ENCODE data around the gene TUBG1. TPM values are rescaled to one million over a fixed set of nuclear protein-coding genes. Genes with fewer than 3 reads are reported as not detected.
A peak's percentile ranks its signal among the peaks of the same experiment; 100 is the strongest.

Gene TUBG1
- total and polyA plus RNA-seq, 2 of the 8 experiments (the other 6 are each of a cell fraction or from before 2014, with no cell fraction given), result 109 to 208 TPM

DNA sequence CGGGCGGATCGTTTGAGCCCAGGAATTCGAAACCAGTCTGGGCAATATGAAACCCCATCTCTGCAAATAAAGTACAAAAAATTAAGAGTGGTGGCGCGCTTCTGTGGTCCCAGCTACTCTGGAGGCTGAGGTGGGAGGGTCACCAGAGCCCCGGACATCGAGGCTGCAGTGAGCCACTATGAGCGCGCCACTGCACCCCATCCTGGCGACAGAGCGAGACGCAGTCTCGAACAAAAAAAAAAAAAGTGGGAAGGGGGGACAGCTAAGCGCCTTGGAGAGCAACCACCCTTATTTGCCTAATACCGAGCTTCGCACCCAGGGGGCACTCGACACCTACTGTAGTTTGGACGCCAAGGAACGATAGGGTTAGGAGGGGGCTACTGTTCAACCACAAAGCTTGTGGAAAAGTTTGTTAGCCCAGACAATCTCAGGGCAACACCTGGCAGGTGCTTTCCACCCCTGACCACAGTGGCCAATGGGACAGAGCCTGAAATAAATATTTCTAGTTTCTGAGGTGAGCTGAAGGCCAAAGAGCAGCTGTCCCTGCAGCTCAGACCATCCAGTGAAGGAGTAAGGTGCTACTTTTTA lies 31.1 kb upstream of the TUBG1 start:
- DNase-seq (ENCODE audit: low read depth in 1 of 2, low spot score in 2 of 2) (peak; percentile 72 to 96), FAIRE-seq (no peak)
- H3K79me1 ChIP-seq (ENCODE audit: low read depth, low read length), result no peaks in the 10 kb centered on the region
- H2BK5ac ChIP-seq (ENCODE audit: low read depth, low read length), result no peak overlapping the region
- peak overlapping the region in 3 of 4 experiments; percentile 73 to 91 (median 88); a peak in 5 of 7 replicates for H3K9ac ChIP-seq (replicated peaks in 1 of 4; ENCODE audit: extremely low read depth in 1 of 4, low read depth in 3 of 4, low read length in 3 of 4)
- H4K91ac ChIP-seq (replicated peaks; ENCODE audit: insufficient read length, low read length), result no peak overlapping the region
- no peaks in the 10 kb centered on the region for H3K9me3 ChIP-seq (ENCODE audit: insufficient read depth in 2 of 2, low read depth in 1 of 2, low read length in 1 of 2)
- no peak overlapping the region for H2AFZ ChIP-seq (ENCODE audit: low read length)
- no peaks in the 10 kb centered on the region for H3K4me1 ChIP-seq (replicated peaks in 1 of 4; ENCODE audit: control insufficient read depth in 3 of 4, insufficient read depth in 4 of 4, low read length in 3 of 4)
- no peak overlapping the region for H2BK120ac ChIP-seq (replicated peaks; ENCODE audit: low read depth, low read length)
- H3K4me3 ChIP-seq (ENCODE audit: extremely low read depth in 1 of 4, insufficient read depth in 2 of 4, low read depth in 3 of 4, low read length in 4 of 4), result peak overlapping the region; percentile 80 to 99 (median 90)
- no peak overlapping the region for H3K4ac ChIP-seq (replicated peaks; ENCODE audit: insufficient read length, low read depth, low read length)
- H4K5ac ChIP-seq (ENCODE audit: insufficient read length, low read depth, low read length), result no peak overlapping the region
- H3K56ac ChIP-seq (replicated peaks; ENCODE audit: insufficient read length, low read depth, low read length), result no peak overlapping the region
- 3% methylated on average over 17 of the region's 20 CpGs; no CpG with 5 or more reads in 1 of the 2 experiments for WGBS, 2 experiments (ENCODE audit: extremely low coverage in 1 of 2, insufficient coverage in 1 of 2, insufficient read length in 1 of 2, insufficient replicate concordance in 2 of 2, low coverage in 1 of 2, low lambda C conversion rate in 2 of 2, missing lambda C conversion rate in 1 of 2)
- H3K79me2 ChIP-seq (ENCODE audit: control insufficient read depth in 1 of 2, insufficient read depth in 2 of 2, low read length in 2 of 2), result peaks cover 0 to 19% of the 10 kb centered on the region in 2 experiments; a peak in 2 of 4 replicates
- no peak overlapping the region for H4K8ac ChIP-seq (ENCODE audit: extremely low read depth, insufficient read depth, low read length)
- no peaks in the 10 kb centered on the region for H3K27me3 ChIP-seq (replicated peaks in 1 of 4; ENCODE audit: control insufficient read depth in 3 of 4, extremely low read depth in 1 of 4, insufficient read depth in 3 of 4, low read length in 3 of 4)
- peaks cover 9% of the 10 kb centered on the region for H3K23me2 ChIP-seq (ENCODE audit: low read depth, low read length)
- peaks cover 23 to 41% (median 31%) of the 10 kb centered on the region in 4 experiments for H3K36me3 ChIP-seq (ENCODE audit: control insufficient read depth in 2 of 4, insufficient read depth in 4 of 4, low read length in 3 of 4)
- no peak overlapping the region for H3K18ac ChIP-seq (ENCODE audit: extremely low read depth, low read length)
- no peak overlapping the region for H3K14ac ChIP-seq (ENCODE audit: insufficient read length)
- H2BK20ac ChIP-seq (ENCODE audit: low read length), result no peak overlapping the region
- H2BK15ac ChIP-seq (ENCODE audit: low read length), result no peak overlapping the region
- H3K23ac ChIP-seq (ENCODE audit: insufficient read length), result no peak overlapping the region
- peak overlapping the region; percentile 77 to 83 for H3K4me2 ChIP-seq (ENCODE audit: insufficient read depth in 1 of 2, low read depth in 2 of 2, low read length in 2 of 2)
- no peak overlapping the region for H2AK5ac ChIP-seq (ENCODE audit: low read depth, low read length)
- POLR2A ChIA-PET (ENCODE audit: partially characterized antibody), result interaction anchor here (0.6 to 7.0 kb wide), 17 partner anchors 8 to 256 kb away, joined by 3 to 74 read pairs (median 5); partner anchors contain the start of genes CNTD1, COA3, COASY and MLX
- H4K20me1 ChIP-seq (replicated peaks in 1 of 2; ENCODE audit: control insufficient read depth in 1 of 2, insufficient read depth in 2 of 2, low read length in 2 of 2), result peaks cover 0 to 1% of the 10 kb centered on the region in 2 experiments
- H3K27ac ChIP-seq (ENCODE audit: low read depth, low read length), result no peak overlapping the region
- H2BK12ac ChIP-seq (ENCODE audit: low read depth, low read length), result no peak overlapping the region
- CTCF ChIA-PET (ENCODE audit: partially characterized antibody), result interaction anchor here (0.6 to 3.9 kb wide), 49 partner anchors 8 to 251 kb away, joined by 3 to 32 read pairs (median 5); partner anchors contain the start of genes BECN1, CNTD1, COA3 and HSD17B1
- no peak for TF ChIP-seq POU5F1 (IDR thresholded peaks at IDR 0.05; ENCODE audit: low read depth, low read length)
- TF ChIP-seq SP1 (IDR thresholded peaks at IDR 0.05; ENCODE audit: low read depth, low read length), result no peak
- TF ChIP-seq NANOG (IDR thresholded peaks at IDR 0.05; ENCODE audit: insufficient read depth, low read depth, low read length, poor library complexity, severe bottlenecking), result no peak
- TF ChIP-seq RAD21 (IDR thresholded peaks at IDR 0.05 in 1 of 2, conservative IDR thresholded peaks at IDR 0.05 in 1 of 2; ENCODE audit: low read depth in 2 of 2, low read length in 2 of 2), result peak; percentile 82 to 86
- TF ChIP-seq MAX (IDR thresholded peaks at IDR 0.05), result no peak
- TF ChIP-seq YY1 (IDR thresholded peaks at IDR 0.05; ENCODE audit: low read depth, low read length), result no peak
- no peak for TF ChIP-seq MAFK (IDR thresholded peaks at IDR 0.05; ENCODE audit: low read depth, low read length)
- TF ChIP-seq TBP (IDR thresholded peaks at IDR 0.05; ENCODE audit: low read depth, low read length), result no peak
- TF ChIP-seq PHF8 (conservative IDR thresholded peaks at IDR 0.05; ENCODE audit: low read depth, low read length), result no peak
- peak in 1 of 2 experiments; percentile 49; a peak in 1 of 4 replicates for TF ChIP-seq SIN3A (conservative IDR thresholded peaks at IDR 0.05 in 1 of 2, IDR thresholded peaks at IDR 0.05 in 1 of 2; ENCODE audit: low read depth in 1 of 2, low read length in 2 of 2)

All from H1 (cell line).